Neural cell (in vitro differentiated cells): ENCODE data around the gene LLGL2. TPM values are rescaled to one million over a fixed set of nuclear protein-coding genes. Genes with fewer than 3 reads are reported as not detected.

ENCODE experiments used
- H2AFZ ChIP-seq: fragments of 200-600, 300-800 bp; sonication (generic), shearing (Covaris generic); 2 replicates; pipeline ENCODE4 v1.6.0; 2014; ENCODE audit warnings: low read depth, mild to moderate bottlenecking, antibody characterized with exemption, low read length, moderate library complexity
- H3F3A ChIP-seq: fragments of 200-600 bp; shearing (Covaris generic); 2 replicates; pipeline ENCODE4 v1.6.1; 2016; ENCODE audit warnings: mild to moderate bottlenecking, moderate library complexity, mixed read lengths, antibody characterized with exemption, low read length; ENCODE audit not compliant: insufficient read depth, poor library complexity, severe bottlenecking
- H3K27ac ChIP-seq: fragments of 200-600, 300-800 bp; sonication (generic), shearing (Covaris generic); 2 replicates; pipeline ENCODE4 v1.5.1; 2014; ENCODE audit warnings: mild to moderate bottlenecking, low read length, moderate library complexity
- H3K27me3 ChIP-seq: fragments of 300-800, 200-600 bp; sonication (generic), shearing (Covaris generic); 2 replicates; pipeline ENCODE4 v1.6.0; 2014; ENCODE audit warnings: mild to moderate bottlenecking, low read depth, low read length, moderate library complexity; ENCODE audit not compliant: insufficient read depth
- H3K36me3 ChIP-seq: fragments of 300-800, 200-600 bp; sonication (generic), shearing (Covaris generic); 2 replicates; pipeline ENCODE4 v1.5.1; 2014; ENCODE audit warnings: mild to moderate bottlenecking, antibody characterized with exemption, low read length, moderate library complexity; ENCODE audit not compliant: insufficient read depth
- H3K4me2 ChIP-seq: fragments of 300-800, 200-600 bp; sonication (generic), shearing (Covaris generic); 2 replicates; pipeline ENCODE4 v1.6.0; 2014; ENCODE audit warnings: mild to moderate bottlenecking, low read length
- H3K4me3 ChIP-seq: fragments of 300-800, 200-600 bp; sonication (generic), shearing (Covaris generic); 2 replicates; pipeline ENCODE4 v1.5.1; 2014; ENCODE audit warnings: mild to moderate bottlenecking, low read length, moderate library complexity
- H3K79me2 ChIP-seq: fragments of 200-600 bp; shearing (Covaris generic); replicated peaks from 2 replicates; pipeline ENCODE4 v1.6.0; 2014; ENCODE audit warnings: mild to moderate bottlenecking, low read length, moderate library complexity; ENCODE audit not compliant: insufficient read depth
- H3K9ac ChIP-seq: fragments of 300-800, 200-600 bp; sonication (generic), shearing (Covaris generic); 2 replicates; pipeline ENCODE4 v1.6.1; 2016; ENCODE audit warnings: mild to moderate bottlenecking, low read length, mixed read lengths
- H3K9me2 ChIP-seq: fragments of 200-600 bp; shearing (Covaris generic); 2 replicates; pipeline ENCODE4 v1.6.1; 2016; ENCODE audit warnings: mild to moderate bottlenecking, low read length, mixed read lengths; ENCODE audit not compliant: insufficient read depth
- H3K9me3 ChIP-seq: fragments of 200-600, 300-800 bp; sonication (generic), shearing (Covaris generic); 2 replicates; pipeline ENCODE4 v1.6.1; 2016; ENCODE audit warnings: mild to moderate bottlenecking, mixed run types, low read length, moderate library complexity, mixed read lengths
- H4K20me1 ChIP-seq: fragments of 200-600 bp; shearing (Covaris generic); 2 replicates; pipeline ENCODE4 v1.6.1; 2016; ENCODE audit warnings: mild to moderate bottlenecking, mixed run types; ENCODE audit not compliant: insufficient read depth
- CTCF ChIP-seq: fragments of 450-650 bp; IDR thresholded peaks from 2 replicates; pipeline ENCODE4 v1.5.1; 2014; ENCODE audit warnings: antibody characterized with exemption, mild to moderate bottlenecking, moderate library complexity; ENCODE audit not compliant: poor library complexity, severe bottlenecking
- EP300 ChIP-seq: fragments of 450-650 bp; conservative IDR thresholded peaks from 2 replicates; pipeline ENCODE4 v1.6.1; 2014; ENCODE audit warnings: antibody characterized with exemption, mild to moderate bottlenecking, moderate library complexity; ENCODE audit not compliant: poor library complexity, severe bottlenecking
- EZH2 ChIP-seq: fragments of 200-600, 300-800 bp; shearing (Covaris generic), sonication (generic); IDR thresholded peaks from 2 replicates; pipeline ENCODE4 v1.6.1; 2014; ENCODE audit warnings: antibody characterized with exemption, low read length, borderline replicate concordance, mild to moderate bottlenecking; ENCODE audit not compliant: insufficient read depth, poor library complexity, severe bottlenecking
- MXI1 ChIP-seq: fragments of 450-650 bp; conservative IDR thresholded peaks from 2 replicates; pipeline ENCODE4 v1.6.1; 2014; ENCODE audit warnings: antibody characterized with exemption, mild to moderate bottlenecking; ENCODE audit not compliant: poor library complexity, severe bottlenecking
- POLR2AphosphoS5 ChIP-seq: IDR thresholded peaks from 2 replicates; pipeline ENCODE4 v1.6.1; 2012
- RAD21 ChIP-seq: fragments of 450-650 bp; conservative IDR thresholded peaks from 2 replicates; pipeline ENCODE4 v1.6.1; 2014; ENCODE audit warnings: antibody characterized with exemption, mild to moderate bottlenecking, moderate library complexity
- REST ChIP-seq: IDR thresholded peaks from 2 replicates; pipeline ENCODE4 v1.6.1; 2012; ENCODE audit warnings: borderline replicate concordance
- SMC3 ChIP-seq: fragments of 450-650 bp; conservative IDR thresholded peaks from 2 replicates; pipeline ENCODE4 v1.6.1; 2014; ENCODE audit warnings: antibody characterized with exemption, mild to moderate bottlenecking, moderate library complexity; ENCODE audit not compliant: poor library complexity
- TAF1 ChIP-seq: IDR thresholded peaks from 2 replicates; pipeline ENCODE4 v1.6.1; 2012; ENCODE audit warnings: low read depth
- polyA plus RNA-seq: library from polyadenylated mRNA; depleted of rRNA; stranded (reverse); fragments of >200 nt; gene quantifications from 2 replicates; pipeline ENCODE4 v1.2.3, GENCODE V29; 2014

The LLGL2 gene
- polyA plus RNA-seq, 1 donor from 2014 or later = 0.95 TPM

- Histone ChIP-seq H3K36me3 (no peaks in the 10 kb centered on the region), H3F3A (no peaks in the 10 kb centered on the region), H3K4me3 (no peak overlapping the region), H3K9me2 (no peaks in the 10 kb centered on the region), H3K27me3 (no peaks in the 10 kb centered on the region), H3K79me2 (no peaks in the 10 kb centered on the region), H3K27ac (no peak overlapping the region), H3K9me3 (no peaks in the 10 kb centered on the region), H2AFZ (no peak overlapping the region), H3K4me2 (no peak overlapping the region), H3K9ac (no peak overlapping the region), H4K20me1 (no peaks in the 10 kb centered on the region)
- no peak for TF ChIP-seq EP300
- TF ChIP-seq POLR2AphosphoS5 = no peak
- TF ChIP-seq SMC3 = no peak
- no peak for TF ChIP-seq MXI1
- TF ChIP-seq REST = no peak
- no peak for TF ChIP-seq EZH2
- no peak for TF ChIP-seq RAD21
- TF ChIP-seq TAF1 = no peak
- TF ChIP-seq CTCF = no peak
Measured at GRCh38 chr17:75617675-75618074, 92.2 kb downstream of the LLGL2 start.

- H3K9me2 ChIP-seq = no peaks in the 10 kb centered on the region
- H3K9ac ChIP-seq = no peak overlapping the region
- H3K4me2 ChIP-seq = no peak overlapping the region
- TF ChIP-seq TAF1 = no peak
- TF ChIP-seq CTCF = peak; percentile 35
- no peak overlapping the region for H3K4me3 ChIP-seq
- no peaks in the 10 kb centered on the region for H3K27me3 ChIP-seq
- no peaks in the 10 kb centered on the region for H3K79me2 ChIP-seq
- H3K9me3 ChIP-seq = no peaks in the 10 kb centered on the region
- H4K20me1 ChIP-seq = no peaks in the 10 kb centered on the region
- no peaks in the 10 kb centered on the region for H3F3A ChIP-seq
- no peak overlapping the region for H3K27ac ChIP-seq
- H2AFZ ChIP-seq = no peak overlapping the region
- no peaks in the 10 kb centered on the region for H3K36me3 ChIP-seq
Measured at GRCh38 chr17:75619506-75620431, 94.3 kb downstream of the LLGL2 start.
